KMS-11 (cell line): ENCODE data around the gene NAV2.

Source experiments
- H2AFZ ChIP-seq: fragments of 200-600 bp; sonication (generic); 2 replicates; pipeline ENCODE4 v1.6.1; 2016; ENCODE audit warnings: antibody characterized with exemption, mixed run types, low read depth
- H3K27ac ChIP-seq: fragments of 200-600 bp; sonication (generic); 2 replicates; pipeline ENCODE4 v1.6.1; 2016; ENCODE audit warnings: mild to moderate bottlenecking, mixed run types
- H3K27me3 ChIP-seq: fragments of 200-600 bp; sonication (generic); 2 replicates; pipeline ENCODE4 v1.6.1; 2017; ENCODE audit warnings: mild to moderate bottlenecking, low read depth, mixed run types, moderate library complexity; ENCODE audit not compliant: insufficient read depth
- H3K36me3 ChIP-seq: fragments of 200-600 bp; sonication (generic); 2 replicates; pipeline ENCODE4 v1.6.1; 2017; ENCODE audit warnings: mild to moderate bottlenecking, mixed run types; ENCODE audit not compliant: insufficient read depth
- H3K4me1 ChIP-seq: fragments of 200-600 bp; sonication (generic); 2 replicates; pipeline ENCODE4 v1.6.1; 2016; ENCODE audit warnings: mild to moderate bottlenecking, low read depth, mixed run types; ENCODE audit not compliant: poor library complexity, severe bottlenecking
- H3K4me2 ChIP-seq: fragments of 200-600 bp; sonication (generic); 2 replicates; pipeline ENCODE4 v1.7.0; 2016; ENCODE audit warnings: mild to moderate bottlenecking, mixed run types
- H3K4me3 ChIP-seq: fragments of 200-600 bp; sonication (generic); IDR thresholded peaks from 2 replicates; pipeline ENCODE4 v1.6.1; 2017; ENCODE audit warnings: low read depth, low read length, mixed read lengths; ENCODE audit not compliant: insufficient read depth
- H3K79me2 ChIP-seq: fragments of 200-600 bp; sonication (generic); 2 replicates; pipeline ENCODE4 v1.6.1; 2016; ENCODE audit warnings: low read depth, mixed run types; ENCODE audit not compliant: insufficient read depth
- H3K9ac ChIP-seq: fragments of 200-600 bp; sonication (generic); 2 replicates; pipeline ENCODE4 v1.6.1; 2016; ENCODE audit warnings: mild to moderate bottlenecking, mixed run types
- H4K20me1 ChIP-seq: fragments of 200-600 bp; sonication (generic); 2 replicates; pipeline ENCODE4 v1.6.1; 2016; ENCODE audit warnings: mild to moderate bottlenecking, mixed run types; ENCODE audit not compliant: insufficient read depth
- CTCF ChIP-seq: fragments of 200-600 bp; sonication (generic); conservative IDR thresholded peaks from 2 replicates; pipeline ENCODE4 v1.6.1; 2017; ENCODE audit warnings: low read depth, mild to moderate bottlenecking, antibody characterized with exemption, low read length, moderate library complexity, mixed read lengths

NAV2 gene

DNA sequence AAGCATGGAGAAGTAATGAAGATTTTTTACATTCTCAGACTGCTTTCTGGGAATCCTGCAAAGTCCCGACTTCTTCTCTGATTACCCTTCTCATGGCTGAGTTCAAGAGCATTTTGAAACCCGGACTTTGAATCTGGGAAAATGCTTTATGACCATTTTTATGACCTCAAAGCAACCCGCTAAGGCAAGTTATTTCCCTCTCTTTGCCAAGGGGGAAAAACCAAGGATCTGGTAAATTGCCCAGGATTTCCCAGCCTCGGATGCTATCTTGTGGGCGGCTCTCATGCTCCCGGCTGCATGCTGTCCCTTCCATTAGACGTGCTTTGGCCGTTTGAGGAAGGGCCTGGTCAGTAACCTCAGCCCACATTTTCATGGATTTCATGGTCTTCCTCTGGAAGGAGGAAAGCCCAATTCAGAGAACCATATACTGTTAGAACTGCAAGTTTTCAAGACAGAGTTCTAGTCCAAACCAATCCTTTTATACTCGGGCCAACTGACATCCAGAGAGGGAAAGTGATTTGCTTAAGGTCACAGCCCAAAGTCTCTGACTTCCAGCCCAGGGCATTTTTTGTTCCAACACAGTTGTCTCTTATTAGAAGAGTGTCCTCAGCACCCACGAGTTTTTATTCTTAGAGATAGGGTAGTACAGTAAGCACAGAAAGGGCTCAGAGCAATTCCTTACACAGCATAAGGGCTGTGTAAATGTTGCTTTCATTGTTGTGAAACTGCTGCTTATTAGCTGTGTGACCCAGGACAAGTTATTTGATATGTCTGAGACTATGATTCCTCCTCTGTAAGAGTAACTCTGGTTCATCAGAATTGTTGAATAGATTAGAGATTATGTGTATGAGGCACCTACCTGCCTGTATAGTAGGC lies 77.4 kb downstream of the NAV2 start:
- Histone ChIP-seq H3K9ac (no peak overlapping the region), H3K79me2 (no peaks in the 10 kb centered on the region), H3K4me3 (no peak overlapping the region), H3K4me2 (no peak overlapping the region), H3K36me3 (no peaks in the 10 kb centered on the region), H3K27me3 (no peaks in the 10 kb centered on the region), H3K4me1 (no peaks in the 10 kb centered on the region), H4K20me1 (no peaks in the 10 kb centered on the region), H2AFZ (no peak overlapping the region), H3K27ac (no peak overlapping the region)
- TF ChIP-seq CTCF, result no peak

DNA sequence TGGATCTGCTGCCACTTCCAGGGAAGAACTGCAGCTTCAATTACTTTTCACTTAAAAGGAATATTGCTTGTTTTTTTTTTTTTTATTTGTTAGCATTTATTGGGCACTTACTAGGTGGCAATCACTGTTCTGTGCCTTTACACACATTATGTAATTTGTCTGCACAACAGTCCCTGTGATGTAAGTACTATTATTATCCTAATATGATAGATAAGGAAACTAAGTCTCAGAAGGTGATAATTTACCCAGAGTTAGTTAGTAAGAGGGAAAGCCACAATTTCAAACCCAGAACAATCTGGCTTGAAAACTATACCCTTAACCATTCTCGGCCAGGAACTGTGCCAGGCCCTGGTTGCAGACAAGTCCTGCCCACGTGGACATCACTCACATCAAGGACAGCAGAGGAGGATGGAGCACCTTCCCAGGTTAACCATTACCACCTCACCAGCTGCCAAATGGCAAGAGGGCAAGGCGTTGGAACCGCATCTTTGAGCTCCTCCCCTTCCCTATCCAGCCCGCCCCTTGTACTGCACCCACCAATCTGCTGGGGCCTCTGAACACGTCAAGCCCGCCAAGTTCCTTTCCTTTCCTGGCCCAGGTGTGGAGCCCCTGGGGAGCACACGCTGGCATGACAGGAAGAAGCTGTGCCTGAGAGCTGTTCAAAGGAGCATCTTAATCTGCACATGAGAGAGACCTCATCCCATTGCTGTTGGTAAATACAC lies 78.4 kb downstream of the NAV2 start:
- no peaks in the 10 kb centered on the region for H3K27me3 ChIP-seq
- no peaks in the 10 kb centered on the region for H4K20me1 ChIP-seq
- no peaks in the 10 kb centered on the region for H3K79me2 ChIP-seq
- no peak for TF ChIP-seq CTCF
- no peak overlapping the region for H3K4me2 ChIP-seq
- H3K9ac ChIP-seq, result no peak overlapping the region
- H3K4me3 ChIP-seq, result no peak overlapping the region
- H3K36me3 ChIP-seq, result no peaks in the 10 kb centered on the region
- H3K4me1 ChIP-seq, result no peaks in the 10 kb centered on the region
- no peak overlapping the region for H3K27ac ChIP-seq
- no peak overlapping the region for H2AFZ ChIP-seq

DNA sequence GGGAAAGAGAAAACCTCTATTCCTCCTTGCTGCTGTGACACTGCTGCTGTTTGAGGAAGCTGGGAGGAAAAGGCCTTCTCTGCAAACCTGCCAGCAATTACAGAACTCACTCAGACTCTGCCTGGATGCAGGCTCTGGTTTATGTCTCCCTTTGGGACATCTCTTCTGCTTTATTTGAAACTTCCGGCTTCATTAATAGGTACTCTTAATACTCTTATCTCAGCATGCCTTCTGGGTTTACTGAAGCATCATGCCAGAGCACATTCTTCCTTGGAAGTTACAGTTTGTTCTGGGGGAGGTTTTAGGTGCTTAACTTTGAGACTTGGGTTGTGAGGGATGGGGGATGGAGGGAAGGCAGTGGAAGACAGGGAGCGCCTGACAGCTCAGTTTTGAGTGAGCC lies 79.9 kb downstream of the NAV2 start:
- TF ChIP-seq CTCF, result no peak
- H3K4me1 ChIP-seq, result no peaks in the 10 kb centered on the region
- no peaks in the 10 kb centered on the region for H3K36me3 ChIP-seq
- no peaks in the 10 kb centered on the region for H3K27me3 ChIP-seq
- no peak overlapping the region for H3K4me3 ChIP-seq
- H2AFZ ChIP-seq, result no peak overlapping the region
- no peak overlapping the region for H3K4me2 ChIP-seq
- no peak overlapping the region for H3K27ac ChIP-seq
- no peak overlapping the region for H3K9ac ChIP-seq
- H3K79me2 ChIP-seq, result no peaks in the 10 kb centered on the region
- no peaks in the 10 kb centered on the region for H4K20me1 ChIP-seq

DNA sequence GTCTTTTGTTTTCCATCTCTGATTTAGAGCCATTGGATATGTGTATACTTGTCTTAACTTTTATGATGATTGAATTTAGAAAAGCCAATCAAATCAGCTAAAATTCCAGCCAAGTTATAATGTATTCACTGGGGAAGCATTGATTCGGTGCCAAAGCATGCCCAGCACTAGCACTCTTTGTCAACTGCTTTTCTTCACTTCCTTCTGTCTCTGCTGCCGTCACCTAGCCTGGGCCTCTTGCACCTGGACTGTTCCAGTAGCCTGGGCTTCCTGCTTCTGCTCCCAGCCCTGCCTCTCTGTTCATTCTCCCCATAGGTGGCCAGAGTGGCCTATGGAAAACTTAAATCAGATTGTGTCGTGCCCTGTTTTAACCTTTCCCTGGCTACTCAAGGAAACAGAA lies 80.7 kb downstream of the NAV2 start:
- Histone ChIP-seq H3K27ac (no peak overlapping the region), H3K4me1 (no peaks in the 10 kb centered on the region), H3K79me2 (no peaks in the 10 kb centered on the region), H3K36me3 (no peaks in the 10 kb centered on the region), H4K20me1 (no peaks in the 10 kb centered on the region), H3K4me3 (no peak overlapping the region), H3K27me3 (no peaks in the 10 kb centered on the region), H3K4me2 (no peak overlapping the region), H3K9ac (no peak overlapping the region), H2AFZ (no peak overlapping the region)
- TF ChIP-seq CTCF, result no peak
